GM19468 (cell line): ENCODE data around the gene CFAP97D2.
"Not testable (repeated sequence)": the region's sequence is repeated elsewhere in the genome, so short reads cannot be mapped to it uniquely, and the experiment has no call there.

Source experiments
- ATAC-seq: cut with Tn5 transposase; IDR thresholded peaks from one replicate; pipeline ENCODE4 v1.9.1; 2021; ENCODE audit warnings: mild to moderate bottlenecking, moderate library complexity, moderate number of reproducible peaks; ENCODE audit not compliant: unreplicated experiment; ENCODE audit errors: extremely low read depth

CFAP97D2 gene

GRCh38 chr13:114155926-114156883 is 22.9 kb upstream of the CFAP97D2 start:
- ATAC-seq = no peak

- no peak for ATAC-seq
Observed at GRCh38 chr13:114157869-114158495, 21.1 kb upstream of the CFAP97D2 start.

DNA sequence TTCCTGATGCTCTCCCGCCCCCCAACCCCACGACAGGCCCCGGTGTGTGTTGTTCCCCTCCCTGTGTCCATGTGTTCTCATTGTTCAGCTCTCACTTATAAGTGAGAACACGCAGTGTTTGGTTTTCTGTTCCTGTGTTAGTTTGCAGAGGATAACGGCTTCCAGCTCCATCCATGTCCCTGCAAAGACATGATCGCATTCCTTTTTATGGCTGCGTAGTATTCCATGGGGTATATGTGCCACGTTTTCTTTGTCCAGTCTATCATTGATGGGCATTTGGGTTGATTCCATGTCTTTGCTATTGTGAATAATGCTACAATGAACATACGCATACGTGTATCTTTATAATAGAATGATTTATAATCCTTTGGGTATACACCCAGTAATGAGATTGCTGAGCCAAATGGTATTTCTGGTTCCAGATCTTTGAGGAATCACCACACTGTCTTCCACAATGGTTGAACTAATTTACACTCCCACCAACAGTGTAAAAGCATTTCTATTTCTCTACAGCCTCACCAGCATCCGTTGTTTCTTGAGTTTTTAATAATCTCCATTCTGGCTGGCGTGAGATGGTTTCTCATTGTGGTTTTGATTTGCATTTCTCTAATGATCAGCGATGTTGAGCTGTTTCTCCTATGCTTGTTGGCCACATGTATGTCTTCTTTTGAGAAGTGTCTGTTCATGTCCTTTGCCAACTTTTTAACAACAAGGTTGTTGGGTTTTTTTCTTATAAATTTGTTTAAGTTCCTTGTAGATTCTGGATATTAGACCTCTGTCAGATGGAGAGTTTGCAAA is 20.0 kb upstream of the CFAP97D2 start:
- ATAC-seq = not testable (repeated sequence)

- no peak for ATAC-seq
Observed at GRCh38 chr13:114161028-114161556, 18.0 kb upstream of the CFAP97D2 start.

- no peak for ATAC-seq
Observed at GRCh38 chr13:114161644-114162532, 17.2 kb upstream of the CFAP97D2 start.

DNA sequence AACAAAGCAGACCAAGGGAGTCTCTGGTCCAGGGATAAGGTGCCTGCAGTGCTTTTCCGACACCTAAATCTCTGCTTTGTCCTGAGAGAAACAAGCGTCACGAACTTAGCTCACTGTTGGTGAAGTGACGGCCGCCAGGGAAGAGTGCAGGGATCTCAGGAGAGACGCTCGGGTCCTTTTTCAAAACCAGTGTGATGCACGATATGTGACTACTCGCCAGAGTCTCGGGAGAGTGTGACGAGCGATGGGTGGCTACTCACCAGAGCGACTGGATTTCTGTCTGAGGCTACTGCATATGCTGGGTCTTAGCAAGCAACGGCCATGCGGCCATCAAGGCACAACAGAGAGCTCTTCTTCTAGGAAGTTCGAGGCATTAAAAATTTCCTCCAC is 16.5 kb upstream of the CFAP97D2 start:
- no peak for ATAC-seq

DNA sequence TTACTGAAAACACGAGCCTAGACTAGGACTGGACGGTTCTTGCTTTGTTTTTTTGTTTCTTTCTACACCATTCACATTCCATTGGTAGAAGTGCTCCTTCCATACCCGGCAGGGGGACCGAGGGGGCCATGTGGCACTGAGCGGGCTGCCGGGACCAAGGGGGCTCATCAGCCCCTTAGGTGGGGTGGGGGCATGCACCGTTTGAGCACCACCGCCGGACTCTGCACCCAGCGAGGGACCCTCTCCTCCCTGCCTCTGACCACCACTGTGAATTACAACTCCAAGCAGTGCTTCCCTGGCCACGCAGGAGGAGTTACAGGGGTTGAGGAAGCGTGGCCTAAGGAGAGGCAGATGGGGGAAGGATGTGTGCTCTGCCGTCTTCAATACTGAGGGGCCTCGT is 15.0 kb upstream of the CFAP97D2 start:
- no peak for ATAC-seq

GRCh38 chr13:114164681-114165429 is 14.2 kb upstream of the CFAP97D2 start:
- ATAC-seq = no peak

GRCh38 chr13:114166381-114167131 is 12.5 kb upstream of the CFAP97D2 start:
- no peak for ATAC-seq

DNA sequence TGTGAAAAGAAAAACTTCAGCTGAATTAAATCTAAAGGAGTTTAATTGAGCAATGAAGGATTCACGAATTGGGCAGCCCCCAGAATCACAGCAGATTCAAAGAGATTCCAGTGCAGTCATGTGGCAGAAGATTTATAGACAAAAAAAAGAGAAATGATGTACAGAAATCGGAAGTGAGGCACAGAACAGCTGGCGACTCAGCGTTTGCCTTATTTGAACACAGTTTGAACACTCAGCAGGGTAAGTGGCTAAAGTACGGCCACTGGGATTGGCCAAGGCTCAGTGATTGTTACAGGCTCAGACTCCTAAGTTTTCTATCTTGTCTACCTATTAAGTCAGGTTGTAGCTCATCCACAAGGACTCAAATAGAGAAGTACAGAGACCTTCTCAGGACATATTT is 11.6 kb upstream of the CFAP97D2 start:
- no peak for ATAC-seq

DNA sequence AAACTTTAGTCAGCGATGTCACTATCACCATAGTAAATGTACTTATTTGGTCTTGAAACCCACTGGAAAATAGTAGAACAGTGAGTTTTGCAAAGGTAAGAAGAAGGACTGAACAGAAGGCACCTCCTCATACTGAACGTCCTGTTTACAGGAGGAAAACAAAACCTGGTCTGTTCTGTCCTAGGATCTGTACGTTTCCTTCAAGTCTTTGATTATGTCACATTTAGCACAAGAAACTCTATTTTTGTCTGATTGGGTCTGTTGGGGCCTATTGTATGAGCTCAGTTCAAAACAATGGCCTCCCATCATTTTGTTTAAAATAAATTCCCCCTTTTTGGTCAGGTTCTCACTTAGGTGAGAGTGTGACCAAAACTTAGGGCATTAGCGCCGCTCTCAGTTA is 11.2 kb upstream of the CFAP97D2 start:
- no peak for ATAC-seq

GRCh38 chr13:114173272-114173671 is 5.8 kb upstream of the CFAP97D2 start:
- no peak for ATAC-seq

GRCh38 chr13:114173745-114174144 is 5.3 kb upstream of the CFAP97D2 start:
- ATAC-seq = no peak

DNA sequence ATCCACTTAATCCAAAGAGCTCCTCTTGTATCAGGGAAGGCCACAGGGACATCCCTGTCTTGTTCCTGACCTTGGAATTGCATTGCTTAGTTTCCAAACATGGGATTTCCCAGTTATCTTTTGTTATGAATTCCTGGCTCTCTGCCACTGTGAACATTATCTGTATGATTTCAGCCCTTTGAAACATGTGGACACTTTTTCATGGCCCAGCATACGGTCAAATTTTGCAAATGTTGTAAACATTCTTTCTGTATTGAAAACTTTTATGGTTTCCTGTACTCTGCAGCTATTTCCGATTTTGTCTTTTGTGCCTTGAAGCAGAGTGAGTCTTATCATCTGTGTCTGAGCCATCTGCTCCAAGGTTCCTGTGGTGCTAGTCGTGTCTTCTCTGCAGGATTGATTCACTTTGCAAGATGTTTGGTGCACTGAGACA is 4.5 kb upstream of the CFAP97D2 start:
- ATAC-seq = no peak

GRCh38 chr13:114176359-114176902 is 2.6 kb upstream of the CFAP97D2 start:
- ATAC-seq = not testable (repeated sequence)

GRCh38 chr13:114177245-114178010 is 1.6 kb upstream of the CFAP97D2 start:
- no peak for ATAC-seq
